VCaP (cell line): Measurements from ENCODE around the gene ZBTB43.

Experiments
- H3K27ac ChIP-seq: fragments of 450-650 bp; 2 replicates; pipeline ENCODE4 v1.5.1; 2017
- TF ChIP-seq, protein P1 (sequence below): fragments of 450-650 bp; conservative IDR thresholded peaks from 2 replicates; pipeline ENCODE4 v1.5.1; 2017; ENCODE audit warnings: mild to moderate bottlenecking, moderate library complexity

Gene ZBTB43

GRCh38 chr9:126876531-126876930 lies 71.7 kb downstream of the ZBTB43 start:
- TF ChIP-seq, protein P1, sequence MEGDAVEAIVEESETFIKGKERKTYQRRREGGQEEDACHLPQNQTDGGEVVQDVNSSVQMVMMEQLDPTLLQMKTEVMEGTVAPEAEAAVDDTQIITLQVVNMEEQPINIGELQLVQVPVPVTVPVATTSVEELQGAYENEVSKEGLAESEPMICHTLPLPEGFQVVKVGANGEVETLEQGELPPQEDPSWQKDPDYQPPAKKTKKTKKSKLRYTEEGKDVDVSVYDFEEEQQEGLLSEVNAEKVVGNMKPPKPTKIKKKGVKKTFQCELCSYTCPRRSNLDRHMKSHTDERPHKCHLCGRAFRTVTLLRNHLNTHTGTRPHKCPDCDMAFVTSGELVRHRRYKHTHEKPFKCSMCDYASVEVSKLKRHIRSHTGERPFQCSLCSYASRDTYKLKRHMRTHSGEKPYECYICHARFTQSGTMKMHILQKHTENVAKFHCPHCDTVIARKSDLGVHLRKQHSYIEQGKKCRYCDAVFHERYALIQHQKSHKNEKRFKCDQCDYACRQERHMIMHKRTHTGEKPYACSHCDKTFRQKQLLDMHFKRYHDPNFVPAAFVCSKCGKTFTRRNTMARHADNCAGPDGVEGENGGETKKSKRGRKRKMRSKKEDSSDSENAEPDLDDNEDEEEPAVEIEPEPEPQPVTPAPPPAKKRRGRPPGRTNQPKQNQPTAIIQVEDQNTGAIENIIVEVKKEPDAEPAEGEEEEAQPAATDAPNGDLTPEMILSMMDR, result no peak
- no peak overlapping the region for H3K27ac ChIP-seq

DNA sequence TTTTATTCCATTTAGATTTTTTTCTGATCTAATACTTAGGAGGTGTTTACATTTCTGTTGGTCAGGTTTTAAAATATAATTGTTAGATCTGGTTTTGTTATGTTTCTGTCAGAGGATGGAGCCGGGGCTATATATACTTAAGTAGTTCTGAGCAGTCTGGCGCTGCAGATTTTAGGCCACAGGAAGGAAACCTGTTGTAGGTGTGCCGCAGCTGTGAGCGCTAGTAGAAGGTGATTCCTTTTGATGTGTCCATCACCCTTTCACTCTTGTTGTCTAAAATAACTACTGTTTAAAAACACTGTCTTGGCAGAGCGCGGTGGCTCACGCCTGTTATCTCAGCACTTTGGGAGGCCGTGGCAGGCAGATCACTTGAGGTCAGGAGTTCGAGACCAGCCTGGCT lies 72.6 kb downstream of the ZBTB43 start:
- peak overlapping the region; percentile 49 for H3K27ac ChIP-seq
- TF ChIP-seq, protein P1, result no peak

GRCh38 chr9:126879288-126879687 lies 74.4 kb downstream of the ZBTB43 start:
- H3K27ac ChIP-seq, result no peak overlapping the region
- TF ChIP-seq, protein P1, result no peak

GRCh38 chr9:126880226-126880946 lies 75.5 kb downstream of the ZBTB43 start:
- TF ChIP-seq, protein P1, result no peak
- H3K27ac ChIP-seq, result 0 out of 2 replicates have a peak overlapping the region, but pooled peaks have one; percentile 81

GRCh38 chr9:126880947-126881332 lies 76.1 kb downstream of the ZBTB43 start:
- 0 out of 2 replicates have a peak overlapping the region, but pooled peaks have one; percentile 81 for H3K27ac ChIP-seq
- TF ChIP-seq, protein P1, result no peak

DNA sequence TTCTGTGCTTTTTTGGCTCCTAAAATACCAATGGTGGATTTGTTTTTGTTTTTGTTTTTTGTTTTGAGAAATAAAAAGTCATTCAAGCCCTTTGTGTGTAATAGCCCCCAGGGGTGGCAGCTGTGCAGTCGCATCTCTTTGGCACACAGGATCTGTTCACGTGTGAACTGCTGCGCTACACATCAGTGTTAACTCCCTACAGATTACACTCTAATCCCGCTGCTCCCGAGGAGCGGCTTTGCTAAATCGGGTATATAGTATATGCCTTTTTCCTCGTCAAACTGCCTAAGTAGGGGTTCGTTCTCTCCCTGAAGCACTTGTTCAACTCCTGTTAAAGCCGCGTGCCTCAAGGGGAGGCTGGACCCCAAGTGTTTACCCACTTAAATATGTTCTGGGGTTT lies 77.9 kb downstream of the ZBTB43 start:
- H3K27ac ChIP-seq, result peak overlapping the region; percentile 81
- TF ChIP-seq, protein P1, result no peak

- H3K27ac ChIP-seq, result peak overlapping the region; percentile 81
- TF ChIP-seq, protein P1, result no peak
Measured at GRCh38 chr9:126883636-126884035, 78.8 kb downstream of the ZBTB43 start.
